IMR-90 (cell line): ENCODE results near the gene CYP26B1. TPM values are rescaled to one million over a fixed set of nuclear protein-coding genes. Genes with fewer than 3 reads are reported as not detected.
A peak's percentile ranks its signal among the peaks of the same experiment; 100 is the strongest.

Experiments
- ATAC-seq: fragments of 200-7000 bp; cut with Tn5 transposase; 2 replicates; pipeline ENCODE4 v1.9.1; 2020; ENCODE audit warnings: low read depth, mild to moderate bottlenecking, moderate library complexity
- BruUV-seq: library from RNA; stranded (reverse); fragments of 400-500 nt; replicated peaks from 2 replicates; lab custom pipeline; 2021; lab: Mats Ljungman, UMichigan
- CTCF ChIA-PET: fragments of 300-600 bp; formaldehyde crosslinking; extraction: SDS; loops from one replicate; lab custom pipeline; 2021; ENCODE audit warnings: antibody characterized with exemption; lab: Yijun Ruan, JAX
- POLR2A ChIA-PET: fragments of 300-600 bp; sonication (Branson Sonifier 250); formaldehyde crosslinking; loops from one replicate; lab custom pipeline; 2022; ENCODE audit warnings: antibody characterized with exemption; ENCODE audit not compliant: unreplicated experiment; lab: Charles Lee
- DNase-seq: peaks from one replicate; pipeline ENCODE4 v3.0.0; 2013
- H2AFZ ChIP-seq: replicated peaks from 2 replicates; pipeline ENCODE3; 2013; ENCODE audit warnings: low read length, mild to moderate bottlenecking; ENCODE audit not compliant: poor library complexity
- H2AK5ac ChIP-seq: 2 replicates; pipeline ENCODE4 v1.6.1; 2013; ENCODE audit warnings: low read depth, low read length, inconsistent platforms
- H2AK9ac ChIP-seq: replicated peaks from 2 replicates; pipeline ENCODE3; 2013; ENCODE audit warnings: mild to moderate bottlenecking, low read depth, low read length, moderate library complexity; ENCODE audit not compliant: poor library complexity
- H2BK120ac ChIP-seq: 2 replicates; pipeline ENCODE4 v1.6.1; 2013; ENCODE audit warnings: low read depth, low read length, inconsistent platforms
- H2BK15ac ChIP-seq: 3 replicates; pipeline ENCODE4 v1.6.1; 2013; ENCODE audit warnings: low read depth, low read length, inconsistent platforms
- H2BK20ac ChIP-seq: 2 replicates; pipeline ENCODE4 v1.6.1; 2013; ENCODE audit warnings: low read depth, mild to moderate bottlenecking, inconsistent platforms, low read length, moderate library complexity
- H2BK5ac ChIP-seq: 2 replicates; pipeline ENCODE4 v1.6.1; 2013; ENCODE audit warnings: mild to moderate bottlenecking, low read depth, low read length, inconsistent platforms; ENCODE audit not compliant: poor library complexity, severe bottlenecking
- H3K14ac ChIP-seq: replicated peaks from 2 replicates; pipeline ENCODE4 v1.6.1; 2013; ENCODE audit warnings: low read depth, low read length, inconsistent platforms
- H3K18ac ChIP-seq: 2 replicates; pipeline ENCODE4 v1.6.1; 2013; ENCODE audit warnings: low read depth, low read length, control low read depth
- H3K23ac ChIP-seq: 2 replicates; pipeline ENCODE4 v1.6.1; 2013; ENCODE audit warnings: low read depth, low read length, inconsistent platforms
- H3K27ac ChIP-seq: 2 replicates; pipeline ENCODE4 v1.5.1; 2013; ENCODE audit warnings: mild to moderate bottlenecking, control low read depth, low read length; ENCODE audit not compliant: insufficient read depth
- H3K27me3 ChIP-seq: 2 replicates; pipeline ENCODE4 v1.6.1; 2013; ENCODE audit warnings: low read length; ENCODE audit not compliant: control insufficient read depth, insufficient read depth
- H3K36me3 ChIP-seq: 2 replicates; pipeline ENCODE4 v1.6.1; 2013; ENCODE audit warnings: low read length, mixed read lengths; ENCODE audit not compliant: control insufficient read depth, insufficient read depth
- H3K4ac ChIP-seq: 2 replicates; pipeline ENCODE4 v1.6.1; 2013; ENCODE audit warnings: low read depth, low read length, inconsistent platforms
- H3K4me1 ChIP-seq: 2 replicates; pipeline ENCODE4 v1.6.1; 2013; ENCODE audit warnings: low read length, mixed read lengths; ENCODE audit not compliant: control insufficient read depth, insufficient read depth
- H3K4me2 ChIP-seq: 2 replicates; pipeline ENCODE4 v1.6.1; 2013; ENCODE audit warnings: low read depth, mild to moderate bottlenecking, control low read depth, low read length, moderate library complexity
- H3K4me3 ChIP-seq: 2 replicates; pipeline ENCODE4 v1.5.1; 2013; ENCODE audit warnings: low read depth, mild to moderate bottlenecking, control low read depth, low read length, moderate library complexity; ENCODE audit not compliant: insufficient read depth
- H3K56ac ChIP-seq: 2 replicates; pipeline ENCODE4 v1.6.1; 2013; ENCODE audit warnings: low read length, inconsistent platforms; ENCODE audit not compliant: insufficient read depth; ENCODE audit errors: extremely low read depth
- H3K79me1 ChIP-seq, 2 experiments: 2 replicates each; pipeline ENCODE4 v1.6.1; 2013; ENCODE audit warnings: low read length in 2 of 2, inconsistent platforms in 1 of 2, low read depth in 1 of 2
- H3K9ac ChIP-seq: 2 replicates; pipeline ENCODE4 v1.6.1; 2013; ENCODE audit warnings: low read depth, low read length, control low read depth
- H3K9me1 ChIP-seq: 2 replicates; pipeline ENCODE4 v1.6.1; 2013; ENCODE audit warnings: low read length, inconsistent platforms; ENCODE audit not compliant: insufficient read depth
- H3K9me3 ChIP-seq: 2 replicates; pipeline ENCODE4 v1.6.1; 2013; ENCODE audit warnings: low read length; ENCODE audit not compliant: control insufficient read depth, insufficient read depth
- H4K20me1 ChIP-seq: 2 replicates; pipeline ENCODE4 v1.6.1; 2013; ENCODE audit warnings: low read length, inconsistent platforms; ENCODE audit not compliant: insufficient read depth
- H4K5ac ChIP-seq: 2 replicates; pipeline ENCODE4 v1.6.1; 2013; ENCODE audit warnings: mild to moderate bottlenecking, low read depth, low read length, control low read depth
- H4K8ac ChIP-seq, 2 experiments: 2 replicates each; pipeline ENCODE4 v1.6.1; 2013; ENCODE audit warnings: low read depth in 2 of 2, low read length in 2 of 2, control low read depth in 1 of 2, inconsistent platforms in 1 of 2
- H4K91ac ChIP-seq: 2 replicates; pipeline ENCODE4 v1.6.1; 2013; ENCODE audit warnings: low read depth, low read length, inconsistent platforms; ENCODE audit not compliant: insufficient read depth
- CEBPB ChIP-seq: IDR thresholded peaks from 2 replicates; pipeline ENCODE4 v1.6.1; 2012; ENCODE audit warnings: low read depth, low read length, improper control_type of control experiment
- CHD1 ChIP-seq: IDR thresholded peaks from 2 replicates; pipeline ENCODE4 v1.6.1; 2012; ENCODE audit warnings: low read depth, low read length, improper control_type of control experiment
- CTCF ChIP-seq: conservative IDR thresholded peaks from 2 replicates; pipeline ENCODE4 v1.5.1; 2012; ENCODE audit warnings: mild to moderate bottlenecking, low read depth, low read length, improper control_type of control experiment
- FOS ChIP-seq: fragments of 150-350 bp; IDR thresholded peaks from 2 replicates; pipeline ENCODE4 v1.6.1; 2016; ENCODE audit warnings: low read depth, low read length
- MAZ ChIP-seq: IDR thresholded peaks from 2 replicates; pipeline ENCODE4 v1.6.1; 2012; ENCODE audit warnings: low read depth, mild to moderate bottlenecking, low read length, improper control_type of control experiment, moderate library complexity, borderline replicate concordance
- MXI1 ChIP-seq: IDR thresholded peaks from 2 replicates; pipeline ENCODE4 v1.6.1; 2012; ENCODE audit warnings: low read depth, mild to moderate bottlenecking, low read length, moderate library complexity, borderline replicate concordance
- NFE2L2 ChIP-seq: fragments of 150-350 bp; IDR thresholded peaks from 2 replicates; pipeline ENCODE4 v1.6.1; 2016; ENCODE audit warnings: low read depth, mild to moderate bottlenecking, low read length
- RAD21 ChIP-seq: IDR thresholded peaks from 2 replicates; pipeline ENCODE4 v1.6.1; 2012; ENCODE audit warnings: low read length, improper control_type of control experiment
- RCOR1 ChIP-seq: IDR thresholded peaks from 2 replicates; pipeline ENCODE4 v1.6.1; 2012; ENCODE audit warnings: mild to moderate bottlenecking, low read length, improper control_type of control experiment; ENCODE audit not compliant: insufficient replicate concordance
- RFX5 ChIP-seq: IDR thresholded peaks from 2 replicates; pipeline ENCODE4 v1.8.0; 2012; ENCODE audit warnings: low read depth, mild to moderate bottlenecking, low read length, moderate library complexity
- WGBS, 2 experiments: methylation state at CpG; one replicate each; pipeline versions ENCODE4 v1.1.5 to v1.1.7; 2013; ENCODE audit warnings: missing lambda C conversion rate in 2 of 2; ENCODE audit not compliant: insufficient read length in 1 of 2; ENCODE audit errors: extremely low coverage in 2 of 2; 5-methylcytosine and 5-hydroxymethylcytosine counted together
- dilution Hi-C: fragments of 300-500 bp; cut with HindIII; formaldehyde crosslinking; loops from one replicate; pipeline ENCODE4 v1.14.3; 2018; ENCODE audit warnings: low sequenced_read_pairs; ENCODE audit not compliant: unreplicated experiment
- in situ Hi-C: fragments of 300-500 bp; cut with MboI; formaldehyde crosslinking; loops from 3 replicates; pipeline ENCODE4 v1.14.3; 2019; ENCODE audit warnings: low sequenced_read_pairs, inconsistent platforms, mixed read lengths
- intact Hi-C: fragments of 100-400 bp; cut with micrococcal nuclease; formaldehyde crosslinking; loops from 2 replicates; pipeline ENCODE4 v1.10.0; 2022
- polyA plus RNA-seq, 3 experiments: library from polyadenylated mRNA; depleted of rRNA; stranded (reverse); fragments of >200 nt; gene quantifications; 2 replicates each; pipeline ENCODE4 v1.2.3, GENCODE V29; 2012; ENCODE audit warnings: low replicate concordance in 1 of 3
- total RNA-seq: library from RNA; depleted of rRNA; stranded (reverse); fragments of >200 nt; gene quantifications from 2 replicates; pipeline ENCODE4 v1.2.3, GENCODE V29; 2012
- TF ChIP-seq, protein P1 (sequence below): fragments of 150-350 bp; IDR thresholded peaks from 2 replicates; pipeline ENCODE4 v1.6.1; 2017; ENCODE audit warnings: mild to moderate bottlenecking, antibody characterized with exemption, low read length, low read depth

The CYP26B1 gene
- total and polyA plus RNA-seq, 2 of the 4 experiments (the other 2 are of a cell fraction) = 0.02 TPM; not detected in 1

DNA sequence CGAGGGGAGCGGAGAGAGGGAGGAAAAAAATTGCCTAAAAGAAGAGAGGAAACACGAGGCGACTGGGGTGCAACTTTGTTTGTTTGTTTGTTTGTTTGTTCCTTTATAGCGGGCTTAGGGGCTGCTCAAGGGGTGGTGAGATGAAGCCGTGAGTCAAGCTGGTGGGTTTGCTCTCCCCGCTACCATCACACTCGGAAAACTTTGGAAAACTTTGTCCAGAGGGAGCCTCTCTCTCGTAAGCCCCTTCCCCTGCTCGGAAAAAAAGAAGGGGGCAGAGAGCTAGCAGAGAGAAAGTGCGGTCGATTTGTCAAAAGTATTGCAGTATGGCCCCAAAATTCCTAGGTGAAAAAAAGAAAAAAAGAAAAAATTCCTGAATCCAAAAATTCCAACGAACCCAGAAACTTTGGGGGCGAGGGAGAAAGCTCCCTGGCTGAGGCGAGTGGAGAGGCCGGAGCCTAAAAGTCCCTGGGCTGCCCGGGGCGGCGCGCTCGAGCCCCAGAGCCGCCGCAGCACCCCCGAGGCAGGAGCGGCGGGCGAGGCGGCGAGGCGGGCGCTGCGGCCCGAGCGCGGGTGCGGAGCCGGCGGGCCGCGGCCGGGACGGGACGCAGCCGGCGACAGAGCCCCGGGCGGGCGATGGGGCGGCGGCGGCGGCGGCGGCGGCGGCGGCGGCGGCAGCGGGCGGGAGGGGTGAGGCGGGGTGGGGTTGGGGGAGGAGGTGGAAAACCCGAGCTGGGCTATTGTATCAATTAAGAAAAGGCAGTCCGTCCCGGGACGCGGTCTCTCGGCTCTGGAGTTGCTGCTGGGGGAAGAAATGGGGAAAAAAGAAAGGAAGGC is 558 bp upstream of the CYP26B1 start:
- Histone ChIP-seq H4K91ac (no peak overlapping the region), H3K4ac (no peak overlapping the region), H4K5ac (no peak overlapping the region), H3K4me2 (peak overlapping the region; percentile 97), H2AK5ac (no peak overlapping the region), H4K8ac (no peak overlapping the region), H3K18ac (no peak overlapping the region), H3K4me3 (peak overlapping the region; percentile 64), H3K9me1 (no peaks in the 10 kb centered on the region), H3K23ac (peak overlapping the region; percentile 42; the same call in 1 of the 2 replicates), H3K56ac (no peak overlapping the region), H2AFZ (peak overlapping the region; percentile 59), H3K9me3 (peaks cover 9% of the 10 kb centered on the region), H2BK120ac (no peak overlapping the region), H2AK9ac (no peak overlapping the region), H3K9ac (no peak overlapping the region), H2BK5ac (no peak overlapping the region), H3K4me1 (peaks cover 17% of the 10 kb centered on the region; the same call in 1 of the 2 replicates), H4K20me1 (peaks cover 5% of the 10 kb centered on the region; the same call in 1 of the 2 replicates), H2BK20ac (no peak overlapping the region), H3K27ac (no peak overlapping the region), H3K79me1 (no peaks in the 10 kb centered on the region), H3K36me3 (no peaks in the 10 kb centered on the region), H3K27me3 (peaks cover 89% of the 10 kb centered on the region), H3K14ac (no peak overlapping the region), H2BK15ac (no peak overlapping the region)
- ATAC-seq (peak; percentile 5), DNase-seq (no peak)
- 0% methylated on average over 7 of the region's 68 CpGs; no CpG with 5 or more reads in 1 of the 2 experiments for WGBS, 2 experiments
- POLR2A ChIA-PET = no interaction called here
- CTCF ChIA-PET = interaction anchor here (0.7 kb wide), 1 partner anchor 539 kb away, joined by 3 read pairs; no protein-coding TSS in a partner anchor
- dilution Hi-C loops = no loop called here
- in situ Hi-C loops = no loop called here
- intact Hi-C loops = no loop called here
- TF ChIP-seq RFX5 (no peak), RAD21 (no peak), FOS (no peak), MXI1 (no peak), CEBPB (no peak), CHD1 (no peak), RCOR1 (no peak), MAZ (no peak), CTCF (no peak), NFE2L2 (no peak)
- TF ChIP-seq, protein P1, sequence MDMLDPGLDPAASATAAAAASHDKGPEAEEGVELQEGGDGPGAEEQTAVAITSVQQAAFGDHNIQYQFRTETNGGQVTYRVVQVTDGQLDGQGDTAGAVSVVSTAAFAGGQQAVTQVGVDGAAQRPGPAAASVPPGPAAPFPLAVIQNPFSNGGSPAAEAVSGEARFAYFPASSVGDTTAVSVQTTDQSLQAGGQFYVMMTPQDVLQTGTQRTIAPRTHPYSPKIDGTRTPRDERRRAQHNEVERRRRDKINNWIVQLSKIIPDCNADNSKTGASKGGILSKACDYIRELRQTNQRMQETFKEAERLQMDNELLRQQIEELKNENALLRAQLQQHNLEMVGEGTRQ = no peak
- BruUV-seq = no TSS peak
